Measurements from ENCODE around the gene RAI1. TPM values are rescaled to one million over a fixed set of nuclear protein-coding genes. Genes with fewer than 3 reads are reported as not detected.

RAI1 gene
- total and polyA plus RNA-seq, 2 of the 13 experiments (the other 11 are each of a cell fraction or from before 2014, with no cell fraction given): 3.4 to 5.2 TPM

DNA sequence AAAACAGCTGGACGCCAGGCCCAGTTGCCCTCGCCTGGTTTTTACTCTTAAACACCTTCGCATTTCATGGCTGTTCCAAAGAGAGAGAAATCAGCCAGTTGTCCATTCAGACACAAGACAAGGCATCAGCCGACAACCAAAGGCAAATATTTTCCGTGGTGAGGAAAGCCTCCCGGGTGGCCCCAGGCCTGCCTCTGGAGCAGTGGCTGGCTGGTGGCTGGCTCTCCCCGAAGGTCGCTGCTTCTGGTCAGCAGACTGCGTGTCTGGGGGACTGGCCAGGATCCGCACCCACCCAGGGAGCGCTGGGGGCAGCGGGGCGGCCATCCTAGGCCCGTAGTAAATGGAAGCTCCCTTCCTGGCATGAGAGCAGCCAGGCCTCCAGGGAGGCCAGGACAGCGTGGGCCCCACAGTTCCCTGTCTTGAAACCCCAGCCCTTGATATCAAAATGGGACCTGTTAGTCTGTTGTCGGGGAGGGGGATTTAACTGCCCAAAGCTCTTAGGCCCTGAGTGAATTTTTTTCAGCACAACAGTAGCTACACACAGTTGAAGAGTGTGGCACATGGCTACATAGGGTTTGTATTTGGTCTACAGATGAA, 97.9 kb downstream of the RAI1 start (continued):
- TF ChIP-seq, protein P1, sequence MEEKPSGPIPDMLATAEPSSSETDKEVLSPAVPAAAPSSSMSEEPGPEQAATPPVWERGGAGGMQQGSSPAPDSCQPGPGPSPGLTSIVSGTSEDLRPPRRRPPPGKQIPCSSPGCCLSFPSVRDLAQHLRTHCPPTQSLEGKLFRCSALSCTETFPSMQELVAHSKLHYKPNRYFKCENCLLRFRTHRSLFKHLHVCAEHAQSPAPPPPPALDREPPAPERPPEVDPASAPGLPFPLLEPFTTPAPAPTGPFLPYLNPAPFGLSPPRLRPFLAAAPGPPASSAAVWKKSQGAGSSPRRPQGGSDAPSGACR (CRISPR knock-in tag; IDR thresholded peaks at IDR 0.05): no peak
- TF ChIP-seq, protein P2, sequence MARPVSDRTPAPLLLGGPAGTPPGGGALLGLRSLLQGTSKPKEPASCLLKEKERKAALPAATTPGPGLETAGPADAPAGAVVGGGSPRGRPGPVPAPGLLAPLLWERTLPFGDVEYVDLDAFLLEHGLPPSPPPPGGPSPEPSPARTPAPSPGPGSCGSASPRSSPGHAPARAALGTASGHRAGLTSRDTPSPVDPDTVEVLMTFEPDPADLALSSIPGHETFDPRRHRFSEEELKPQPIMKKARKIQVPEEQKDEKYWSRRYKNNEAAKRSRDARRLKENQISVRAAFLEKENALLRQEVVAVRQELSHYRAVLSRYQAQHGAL (CRISPR knock-in tag; IDR thresholded peaks at IDR 0.05; ENCODE audit: not compliant biosample characterization): no peak
- no peak for TF ChIP-seq ZNF503 (CRISPR knock-in tag; IDR thresholded peaks at IDR 0.05)
- no peak for TF ChIP-seq ATRX (CRISPR knock-in tag; IDR thresholded peaks at IDR 0.05; ENCODE audit: borderline replicate concordance)
- TF ChIP-seq ZNF441 (CRISPR knock-in tag; IDR thresholded peaks at IDR 0.05; ENCODE audit: borderline replicate concordance): peak; percentile 98
- TF ChIP-seq, protein P3, sequence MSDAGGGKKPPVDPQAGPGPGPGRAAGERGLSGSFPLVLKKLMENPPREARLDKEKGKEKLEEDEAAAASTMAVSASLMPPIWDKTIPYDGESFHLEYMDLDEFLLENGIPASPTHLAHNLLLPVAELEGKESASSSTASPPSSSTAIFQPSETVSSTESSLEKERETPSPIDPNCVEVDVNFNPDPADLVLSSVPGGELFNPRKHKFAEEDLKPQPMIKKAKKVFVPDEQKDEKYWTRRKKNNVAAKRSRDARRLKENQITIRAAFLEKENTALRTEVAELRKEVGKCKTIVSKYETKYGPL (CRISPR knock-in tag; IDR thresholded peaks at IDR 0.05): no peak
- TF ChIP-seq ZFY (CRISPR knock-in tag; IDR thresholded peaks at IDR 0.05): peak; percentile 25; the same call in 1 of the 2 replicates
- peak; percentile 45; the same call in 1 of the 2 replicates for TF ChIP-seq ZNF317 (CRISPR knock-in tag; IDR thresholded peaks at IDR 0.05)
- TF ChIP-seq POLR2AphosphoS2 (IDR thresholded peaks at IDR 0.05; ENCODE audit: low read depth, low read length): no peak
- TF ChIP-seq ZNF24 (IDR thresholded peaks at IDR 0.05): no peak
- TF ChIP-seq UBTF (CRISPR knock-in tag; IDR thresholded peaks at IDR 0.05): peak; percentile 67
- no peak for TF ChIP-seq ERF (CRISPR knock-in tag; IDR thresholded peaks at IDR 0.05)
- no peak for TF ChIP-seq ZBTB42 (CRISPR knock-in tag; IDR thresholded peaks at IDR 0.05)
- TF ChIP-seq NFYB (CRISPR knock-in tag; IDR thresholded peaks at IDR 0.05): 0 out of 2 replicates have a peak, but pooled peaks have one; percentile 5
- no peak for TF ChIP-seq ARID5B (CRISPR knock-in tag; IDR thresholded peaks at IDR 0.05)
- TF ChIP-seq BORCS8-MEF2B (CRISPR knock-in tag; IDR thresholded peaks at IDR 0.05): no peak
- 0 out of 2 replicates have a peak, but pooled peaks have one; percentile 51 for TF ChIP-seq ZNF891 (CRISPR knock-in tag; IDR thresholded peaks at IDR 0.05)

Measured in HepG2 (cell line).